GM19455 (cell line): Measurements from ENCODE around the gene ZNF506.
"Not testable (repeated sequence)": the region's sequence is repeated elsewhere in the genome, so short reads cannot be mapped to it uniquely, and the experiment has no call there.

Experiments
- ATAC-seq: cut with Tn5 transposase; IDR thresholded peaks from one replicate; pipeline ENCODE4 v1.9.1; 2021; ENCODE audit not compliant: unreplicated experiment

Gene ZNF506

DNA sequence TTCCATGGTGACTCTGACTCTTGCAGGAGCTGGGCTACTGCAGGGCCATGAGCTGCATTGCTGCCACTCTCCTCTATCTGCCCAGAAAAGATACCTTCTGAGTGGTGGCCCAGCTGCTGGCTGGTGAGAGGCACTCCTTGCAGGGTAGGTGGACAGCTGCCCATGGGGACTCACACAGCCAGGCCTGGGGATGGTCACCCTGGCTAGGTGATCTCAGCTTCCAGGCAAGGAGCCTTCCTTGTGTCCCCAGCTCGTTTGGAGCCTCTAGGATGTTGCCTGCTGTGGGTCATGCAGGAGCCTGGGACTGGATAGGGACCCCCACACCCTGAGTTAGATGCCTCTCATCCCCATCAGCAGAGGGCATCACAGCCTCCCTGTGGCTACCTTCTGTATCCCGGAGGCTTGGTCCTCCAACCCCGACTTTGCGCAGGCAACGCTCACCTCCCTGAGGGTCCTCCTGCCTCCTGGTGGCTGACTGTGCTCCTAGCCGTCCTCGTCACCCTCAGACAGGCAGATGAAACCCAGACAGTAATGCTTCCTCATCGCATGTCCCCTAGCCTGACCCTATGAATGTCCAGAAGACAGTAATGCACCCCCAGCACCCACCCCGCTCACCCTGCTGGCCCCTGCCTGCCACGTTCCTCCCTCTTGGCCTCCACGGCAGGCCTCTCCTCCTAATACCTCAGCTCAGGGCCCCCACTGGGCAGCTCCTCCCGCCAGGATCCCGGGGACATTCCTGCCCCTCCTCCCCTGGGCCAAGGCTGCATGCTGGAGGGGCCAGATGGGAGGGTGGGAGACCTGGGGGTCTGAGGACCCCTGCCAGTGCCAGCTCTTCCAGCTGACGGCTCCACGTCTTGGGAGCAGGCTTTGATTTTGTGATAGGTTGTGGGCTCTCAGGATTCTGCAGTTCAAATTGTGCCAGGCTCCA is 75.0 kb downstream of the ZNF506 start:
- no peak for ATAC-seq

DNA sequence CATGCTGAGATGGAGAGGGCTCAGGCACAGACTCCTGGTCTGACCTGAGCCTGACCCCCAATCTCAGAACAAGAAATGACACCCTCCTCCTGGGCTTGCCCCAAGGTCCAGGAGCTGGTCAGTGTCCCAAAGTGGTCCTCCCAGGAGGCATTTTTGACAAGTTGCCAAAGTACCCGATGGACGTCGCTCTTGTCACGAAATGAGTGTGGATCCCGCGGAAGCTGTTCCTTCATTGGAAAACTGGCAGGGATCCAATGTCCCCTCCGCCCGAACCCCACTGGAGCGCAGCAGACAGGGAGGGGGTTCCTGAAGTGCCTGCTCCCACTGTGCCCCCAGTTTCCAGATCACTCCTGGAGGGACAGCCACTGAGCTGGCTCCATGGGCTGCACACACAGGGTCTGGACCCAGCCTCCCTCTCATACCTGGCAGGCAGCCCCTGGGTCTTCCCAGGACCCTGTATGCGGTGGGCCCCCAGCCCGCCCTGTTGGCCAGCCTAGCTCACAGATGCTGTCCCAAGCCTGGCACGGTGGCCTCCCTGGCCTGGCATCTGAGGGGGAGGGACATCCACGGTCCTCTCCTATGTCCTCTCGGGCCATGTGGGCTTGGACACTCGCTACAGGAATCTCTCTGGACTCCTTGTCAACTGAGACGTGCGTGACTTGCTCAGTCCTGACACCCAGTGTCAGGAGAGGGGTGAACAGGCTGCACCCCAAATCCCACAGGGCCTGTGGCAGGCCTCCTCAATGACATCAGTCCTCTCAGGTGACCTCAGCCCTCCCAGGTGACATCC is 75.9 kb downstream of the ZNF506 start:
- ATAC-seq: no peak

DNA sequence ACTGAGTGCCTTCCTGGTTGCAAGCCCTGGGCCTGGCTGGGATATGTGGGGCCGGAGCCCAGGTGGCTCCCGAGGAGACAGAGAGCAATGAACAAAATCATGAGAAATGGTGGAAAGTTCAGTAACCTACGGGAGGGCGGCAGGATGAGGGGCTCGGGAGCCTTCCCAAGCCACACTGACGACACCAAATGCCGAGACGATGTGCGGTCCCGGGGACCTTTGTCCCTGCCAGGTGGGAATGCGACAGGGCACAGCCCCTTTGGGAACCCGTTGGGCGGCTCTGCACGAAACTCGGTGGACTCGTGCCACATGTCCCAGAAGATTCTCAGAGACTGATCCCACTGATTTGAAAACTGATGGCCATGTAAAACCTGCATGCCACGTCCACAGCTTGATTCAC is 76.9 kb downstream of the ZNF506 start:
- no peak for ATAC-seq

DNA sequence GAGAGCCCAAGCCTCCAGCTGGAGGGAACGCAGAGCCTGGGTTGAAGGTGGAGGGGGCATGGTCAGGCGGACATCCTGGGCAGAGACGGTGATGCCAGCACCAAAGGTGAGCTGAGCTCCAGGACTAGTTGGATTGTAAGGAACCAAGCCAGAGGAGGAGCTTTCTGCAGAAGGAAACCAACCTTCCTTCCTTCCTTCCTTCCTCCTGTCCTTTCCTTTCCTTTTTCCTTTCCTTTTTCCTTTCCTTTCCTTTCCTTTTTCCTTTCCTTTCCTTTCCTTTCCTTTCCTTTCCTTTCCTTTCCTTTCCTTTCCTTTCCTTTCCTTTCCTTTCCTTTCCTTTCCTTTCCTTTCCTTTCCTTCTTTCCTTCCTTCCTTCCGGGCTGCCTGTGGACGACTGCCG is 77.6 kb downstream of the ZNF506 start:
- not testable (repeated sequence) for ATAC-seq

DNA sequence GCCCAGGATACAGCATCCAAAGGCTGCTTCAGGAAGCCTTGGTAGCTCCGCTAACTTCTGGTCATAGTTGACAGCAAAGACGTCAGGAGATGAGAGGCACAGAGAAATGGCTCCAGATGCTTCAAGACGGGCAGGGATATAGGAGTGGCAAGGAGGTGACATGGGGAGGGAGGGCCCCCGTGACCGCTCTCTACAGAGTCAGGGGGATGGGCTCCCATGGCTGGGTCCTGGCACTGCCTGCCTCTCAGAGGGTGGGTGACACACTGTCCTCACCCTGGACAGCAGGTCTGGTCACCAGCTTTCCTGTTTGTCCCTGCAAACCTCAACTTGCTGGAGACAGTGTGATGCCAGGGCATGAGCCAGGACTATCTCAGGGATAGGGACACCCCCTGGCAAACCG is 78.4 kb downstream of the ZNF506 start:
- no peak for ATAC-seq

DNA sequence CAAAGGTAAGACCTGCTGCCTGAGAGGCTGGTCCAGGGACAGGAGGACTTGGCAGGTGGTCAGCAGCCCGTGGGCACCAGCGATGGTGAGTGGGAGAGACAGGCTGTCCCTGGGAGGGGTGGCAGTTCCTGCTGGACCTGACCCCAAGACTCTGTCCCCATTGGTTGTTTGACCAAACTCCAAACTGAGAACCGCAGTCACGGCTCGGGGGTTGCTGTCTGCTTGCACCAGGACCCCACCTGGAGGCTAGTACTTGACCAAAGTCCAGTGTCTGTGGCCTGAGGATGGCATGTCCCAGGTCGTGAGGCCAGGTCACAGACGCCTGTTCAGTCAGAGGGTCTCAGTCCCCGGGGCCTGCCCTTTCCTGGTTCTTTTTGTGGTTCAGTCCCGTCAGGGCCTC is 78.8 kb downstream of the ZNF506 start:
- ATAC-seq: no peak
